COLO668 (cell line): ENCODE results near the gene CAND2.

Source experiments
- DNase-seq: peaks from one replicate; lab custom pipeline; 2025; ENCODE audit not compliant: unreplicated experiment; lab: John Stamatoyannopoulos, UW

Gene CAND2

DNA sequence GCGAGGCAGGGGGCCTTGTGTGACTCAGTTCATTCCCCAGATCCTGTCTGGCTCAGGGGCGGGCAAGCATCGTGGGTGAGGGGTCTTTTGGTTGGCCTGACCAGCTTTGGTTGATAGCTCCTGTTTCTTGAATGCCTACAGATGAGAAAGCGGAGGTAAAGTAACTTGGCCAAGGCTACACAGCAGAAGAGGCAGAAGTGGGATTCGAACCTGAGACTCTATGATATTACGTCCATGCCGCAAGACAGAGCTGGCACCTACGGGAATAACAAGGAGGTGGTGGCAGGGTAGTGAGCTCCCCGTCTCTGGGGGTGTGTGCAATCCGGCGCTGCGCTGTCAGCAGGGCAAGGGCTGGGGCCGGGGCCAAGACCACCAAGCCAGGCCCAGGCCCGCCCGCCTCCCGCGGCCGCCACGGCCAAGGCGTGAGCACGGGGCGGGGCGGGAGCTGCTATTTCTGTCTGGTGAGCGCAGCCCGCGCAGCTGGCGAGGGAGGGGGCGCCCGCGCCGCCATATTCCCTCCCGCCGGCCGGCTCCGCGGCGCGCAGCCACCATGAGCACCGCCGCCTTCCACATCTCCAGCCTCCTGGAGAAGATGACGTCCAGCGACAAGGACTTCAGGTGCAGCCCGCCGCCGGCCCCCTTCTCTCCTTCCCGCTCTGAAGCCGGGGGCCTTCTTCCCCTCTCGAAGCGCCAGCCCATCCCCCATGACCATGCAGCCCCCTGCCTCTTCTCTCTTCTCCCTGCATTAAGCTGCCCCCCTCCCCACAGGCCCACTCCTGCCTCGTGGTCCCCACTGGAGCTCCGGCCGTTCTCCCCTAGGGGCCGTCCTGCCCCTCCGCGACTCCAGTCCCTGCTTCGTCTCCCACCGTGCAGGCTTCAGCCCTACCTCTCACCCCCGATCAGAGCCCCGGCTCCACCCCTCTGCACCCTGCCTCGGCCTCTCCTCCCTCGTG lies at the start of gene CAND2:
TSS of gene CAND2 (plus strand) at position 510 of the 953 bp plus-strand sequence. CDS start at position 551, 41 bp downstream.
- peak; percentile 31 for DNase-seq

- DNase-seq = no peak
These were observed 48.0 kb upstream of the CAND2 start for GRCh38 chr3:12748477-12748876.

DNA sequence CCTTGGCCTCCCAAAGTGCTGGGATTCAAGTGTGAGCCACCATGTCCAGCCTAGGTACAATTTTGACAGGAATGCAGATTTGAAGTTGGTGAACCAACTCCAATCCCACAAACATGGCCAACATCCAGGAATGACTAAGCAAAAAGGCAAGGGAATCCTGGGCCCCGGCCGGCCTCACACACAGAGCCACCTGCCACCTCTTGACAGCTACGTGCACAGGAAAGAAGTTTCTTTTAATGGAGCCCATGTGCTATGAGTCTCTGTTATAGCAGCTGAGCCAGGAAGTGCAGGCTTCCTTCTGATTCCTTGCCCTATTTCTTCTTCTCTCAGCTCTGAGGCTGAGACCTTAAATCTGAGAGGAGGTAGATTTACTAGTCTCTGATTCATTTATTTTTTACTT lies 46.3 kb upstream of the CAND2 start:
- peak; percentile 8 for DNase-seq

DNA sequence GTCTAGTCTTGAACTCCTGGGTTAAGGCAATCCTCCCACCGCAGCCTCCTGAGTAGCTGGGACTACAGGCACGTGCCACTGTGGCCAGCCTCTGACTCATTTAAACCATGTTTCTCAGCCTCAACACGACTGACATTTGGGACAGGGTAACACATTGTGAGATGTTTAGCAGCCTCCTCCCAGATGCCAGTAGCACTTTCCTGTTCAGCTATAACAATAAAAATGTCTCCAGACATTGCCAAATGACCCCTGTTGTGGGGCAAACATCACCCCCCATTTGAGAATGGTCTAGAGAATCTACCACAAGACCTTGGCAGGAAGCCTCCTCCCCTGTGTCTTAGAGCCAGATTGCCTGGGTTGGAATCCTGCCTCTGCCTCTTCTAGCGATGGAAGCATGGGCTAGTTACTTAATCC lies 45.8 kb upstream of the CAND2 start:
- DNase-seq = no peak

- DNase-seq = no peak
These were observed 44.9 kb upstream of the CAND2 start for GRCh38 chr3:12751571-12751970.

DNA sequence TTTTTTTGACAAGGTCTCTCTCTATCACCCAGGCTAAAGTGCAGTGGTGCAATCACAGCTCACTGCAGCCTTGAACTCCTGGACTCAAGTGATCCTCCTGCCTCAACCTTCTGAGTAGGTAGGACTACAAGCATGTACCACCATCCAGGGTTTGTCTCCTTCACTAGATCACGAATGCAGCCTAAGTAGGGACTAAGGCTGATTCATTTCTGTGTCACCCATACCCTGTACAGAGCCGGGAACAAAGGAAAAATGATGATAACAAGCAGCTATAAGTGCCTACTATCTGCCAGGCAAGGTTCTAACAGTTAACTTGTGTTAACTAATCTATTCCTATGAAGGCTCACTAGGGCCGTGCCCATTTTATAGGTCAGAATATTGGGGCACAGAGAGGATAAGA lies 44.4 kb upstream of the CAND2 start:
- DNase-seq = no peak

DNA sequence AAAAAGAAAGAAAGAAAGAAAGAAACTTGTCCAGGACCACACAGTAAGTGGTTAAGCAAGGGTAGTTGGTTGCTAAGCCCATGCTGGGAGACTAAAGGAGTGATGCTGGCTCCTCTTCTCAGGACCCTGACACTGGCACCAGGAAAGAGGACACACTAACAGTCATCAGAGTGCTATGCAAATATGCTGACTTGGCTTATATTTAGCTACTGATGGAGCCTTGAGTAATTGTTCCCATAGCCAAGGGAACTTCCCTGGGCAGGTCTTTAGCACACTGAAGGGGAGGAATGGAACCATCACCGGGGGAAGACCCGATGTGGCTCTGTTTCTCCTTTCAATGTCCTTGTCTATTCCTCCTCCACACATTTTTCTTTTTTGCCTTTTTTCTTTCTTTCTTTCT lies 43.7 kb upstream of the CAND2 start:
- no peak for DNase-seq

DNA sequence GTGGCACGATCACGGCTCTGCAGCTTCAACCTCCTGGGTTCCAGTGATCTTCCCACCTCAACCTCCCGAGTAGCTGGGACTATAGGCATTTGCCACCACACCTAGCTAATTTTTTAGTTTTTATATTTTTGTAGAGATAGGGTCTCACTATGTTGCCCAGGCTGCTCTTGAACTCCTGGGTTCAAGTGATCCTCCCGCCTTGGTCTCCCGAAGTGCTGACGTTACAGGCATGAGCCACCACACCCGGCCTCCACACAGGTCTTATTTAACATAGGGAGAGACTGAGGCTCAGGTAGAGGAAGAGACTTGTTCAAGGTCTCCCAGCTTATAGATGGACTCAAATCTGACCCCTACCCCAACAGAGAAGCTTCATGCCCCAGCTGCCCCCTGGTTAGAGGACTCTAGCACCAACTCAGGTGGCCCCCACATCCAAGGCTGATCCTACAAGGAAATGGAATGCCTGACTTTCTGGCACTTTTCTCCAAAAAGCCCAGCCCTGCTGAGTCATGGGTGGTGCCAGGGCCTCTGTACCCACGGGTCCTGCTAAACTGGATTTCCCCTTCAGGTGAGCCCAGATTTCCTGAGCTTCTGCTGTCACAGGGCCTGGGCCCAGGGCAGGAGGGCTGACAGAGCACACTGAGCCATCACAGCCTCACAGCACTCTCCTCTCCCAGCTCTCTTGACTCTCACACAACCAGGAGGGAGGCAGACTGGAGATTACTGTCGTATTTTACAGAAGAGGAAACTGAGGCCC lies 43.0 kb upstream of the CAND2 start:
- no peak for DNase-seq

DNA sequence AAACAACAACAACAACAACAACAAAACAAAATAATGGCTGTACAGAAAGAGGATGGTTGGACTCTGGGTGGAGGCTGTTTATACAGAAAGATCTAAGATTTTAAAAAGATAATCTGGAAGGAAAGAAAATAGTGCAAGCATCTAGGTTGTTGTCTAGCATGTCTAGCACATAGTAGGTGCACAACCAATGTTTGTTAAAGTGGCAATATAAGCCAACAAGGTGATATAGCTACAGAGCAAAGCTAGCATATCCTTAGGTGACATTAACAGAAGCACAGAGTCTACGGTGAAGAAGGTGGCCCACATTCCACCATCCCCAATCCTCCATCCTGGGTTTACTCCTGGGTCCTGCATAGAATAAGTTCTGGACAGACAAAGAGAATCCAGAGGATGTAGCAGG lies 42.2 kb upstream of the CAND2 start:
- no peak for DNase-seq

GRCh38 chr3:12755754-12756153 lies 40.7 kb upstream of the CAND2 start:
- no peak for DNase-seq

DNA sequence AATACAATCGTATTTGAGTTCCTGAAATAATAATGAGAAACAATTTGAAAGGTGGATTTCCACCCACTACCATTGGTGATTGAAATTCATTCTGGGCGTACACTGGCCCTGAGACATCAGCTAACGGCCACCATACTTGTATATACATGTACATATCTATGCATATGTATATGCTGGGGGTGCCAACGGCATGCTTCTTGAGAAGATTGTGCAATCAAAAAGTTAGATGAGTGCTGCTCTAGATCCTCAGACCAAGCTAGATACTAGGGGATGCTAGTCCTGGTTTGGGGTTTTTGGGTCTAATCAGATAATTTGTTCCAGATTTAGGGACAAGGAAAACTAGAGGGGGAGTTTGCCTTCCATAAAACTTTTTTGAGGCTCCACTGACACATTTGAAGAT lies 40.3 kb upstream of the CAND2 start:
- DNase-seq = no peak

DNA sequence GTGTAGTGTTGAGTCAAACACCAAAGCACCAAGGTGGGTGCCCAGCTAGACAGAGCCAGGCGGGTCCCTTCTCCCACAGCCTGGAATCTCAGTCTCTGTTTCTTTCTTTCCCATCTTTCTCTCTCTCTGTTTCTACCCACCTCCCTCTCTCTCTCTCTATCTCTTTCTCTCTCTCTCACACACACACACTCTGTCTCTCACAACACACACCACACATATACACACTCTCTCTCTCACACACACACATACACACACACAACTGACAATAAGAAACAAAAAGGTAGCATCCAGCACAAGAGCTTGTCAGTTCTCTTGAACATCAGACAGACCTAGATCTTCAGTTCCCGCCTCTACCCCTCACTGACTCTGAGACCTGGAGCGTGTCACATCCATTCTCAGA lies 39.8 kb upstream of the CAND2 start:
- DNase-seq = no peak

- DNase-seq = no peak
These were observed 38.3 kb upstream of the CAND2 start for GRCh38 chr3:12758025-12758781.

DNA sequence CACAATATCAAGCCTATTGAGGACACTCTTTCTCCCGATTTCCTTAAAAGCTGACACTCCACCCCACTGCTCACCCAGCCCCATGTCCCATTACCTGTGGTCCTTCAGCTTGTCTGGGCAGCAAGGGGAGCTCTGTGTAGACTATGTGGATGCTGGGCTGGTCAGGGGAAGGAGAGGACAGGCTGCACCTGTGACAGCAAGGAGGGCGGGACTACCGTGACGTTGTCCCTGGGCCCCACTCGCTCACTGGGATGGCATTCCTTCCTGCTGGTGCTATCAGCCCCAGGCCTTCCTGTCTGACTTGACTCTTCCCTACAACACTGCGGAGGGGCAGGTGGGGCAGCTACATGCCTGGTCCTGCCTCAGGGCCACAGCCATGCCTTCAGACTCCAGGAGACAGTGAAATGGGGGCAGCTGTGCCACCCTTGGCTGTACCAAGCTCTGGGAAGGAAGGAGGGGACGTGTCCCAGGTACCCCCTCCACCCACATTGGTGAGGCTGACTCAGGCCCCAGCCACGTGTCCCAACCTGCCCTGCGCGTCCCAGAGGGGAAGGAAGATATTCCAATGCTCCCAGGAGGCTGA lies 37.3 kb upstream of the CAND2 start, which contains the start of gene TMEM40:
TSS of gene TMEM40 (minus strand) at position 163 of the 583 bp plus-strand sequence. CDS start 9,427 bp downstream, outside the sequence.
- DNase-seq = peak; percentile 12

DNA sequence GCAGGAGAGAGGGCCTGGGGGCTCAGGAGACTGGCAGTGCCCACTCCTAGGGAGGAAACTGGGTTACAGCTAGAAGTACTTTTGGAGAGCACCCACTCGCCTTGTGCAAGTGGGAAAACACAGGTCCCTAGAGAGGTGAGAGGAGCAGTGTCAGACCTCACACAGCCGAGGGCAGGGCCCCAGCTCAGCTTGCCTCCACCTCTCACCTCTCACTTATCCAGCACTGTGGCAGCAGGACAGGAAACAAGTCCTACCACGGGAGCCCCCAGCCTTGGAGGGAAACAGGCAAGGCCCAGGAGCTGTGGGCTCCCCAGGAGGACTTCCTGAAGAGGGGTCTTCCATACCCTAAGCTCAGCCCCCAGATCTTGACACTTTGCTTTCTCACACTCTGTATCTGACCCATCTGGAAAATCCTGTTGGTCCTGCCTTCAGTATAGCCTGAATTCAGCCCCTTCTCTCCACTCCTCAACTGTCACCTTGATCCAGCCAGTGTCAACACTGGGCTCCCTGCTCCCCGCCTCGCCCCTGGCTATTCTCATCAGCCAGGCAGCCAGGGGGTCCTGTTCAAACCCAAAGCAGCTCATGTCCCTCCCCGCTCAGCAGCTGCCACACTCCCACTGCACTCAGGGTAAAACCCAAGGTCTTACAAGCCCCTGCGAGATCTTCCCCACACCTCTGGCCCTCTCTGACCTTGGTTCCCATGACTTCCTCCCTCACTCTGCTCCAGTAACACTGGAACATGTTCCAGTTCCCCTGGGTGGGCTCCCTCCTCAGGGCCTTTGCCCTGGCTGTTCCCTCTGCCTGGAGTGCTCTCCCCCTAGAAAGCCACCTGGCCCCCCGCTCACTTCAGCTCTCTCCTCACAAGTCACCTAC lies 36.6 kb upstream of the CAND2 start:
- DNase-seq = no peak

- no peak for DNase-seq
These were observed 32.2 kb upstream of the CAND2 start for GRCh38 chr3:12764171-12764776.

DNA sequence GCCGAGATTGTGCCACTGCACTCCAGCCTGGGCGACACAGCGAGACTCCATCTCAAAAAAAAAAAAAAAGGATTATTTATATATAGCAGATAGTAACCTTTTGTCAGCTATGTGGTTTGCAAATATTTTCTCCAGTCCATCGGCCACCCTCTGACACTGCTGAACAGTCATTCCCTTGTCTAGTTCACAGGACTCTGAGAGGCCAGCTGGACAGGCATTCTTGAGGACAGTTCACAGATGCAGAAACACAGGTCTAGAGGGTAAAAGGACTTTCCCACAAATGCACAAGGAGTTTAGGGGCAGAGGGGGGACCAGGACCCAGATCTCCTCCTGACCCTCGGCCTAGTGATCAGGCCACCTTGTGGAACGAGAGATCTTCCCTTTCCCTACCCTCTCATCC lies 29.9 kb upstream of the CAND2 start:
- DNase-seq = no peak

- DNase-seq = no peak
These were observed 27.6 kb upstream of the CAND2 start for GRCh38 chr3:12768579-12769527.
